ENCODE measurements around the gene ZC3H18. TPM values are rescaled to one million over a fixed set of nuclear protein-coding genes. Genes with fewer than 3 reads are reported as not detected.
"Not testable (repeated sequence)": the region's sequence is repeated elsewhere in the genome, so short reads cannot be mapped to it uniquely, and the experiment has no call there.

The ZC3H18 gene
- total RNA-seq, 2 donors from 2014 or later = 23.1 to 25.3 TPM

DNA sequence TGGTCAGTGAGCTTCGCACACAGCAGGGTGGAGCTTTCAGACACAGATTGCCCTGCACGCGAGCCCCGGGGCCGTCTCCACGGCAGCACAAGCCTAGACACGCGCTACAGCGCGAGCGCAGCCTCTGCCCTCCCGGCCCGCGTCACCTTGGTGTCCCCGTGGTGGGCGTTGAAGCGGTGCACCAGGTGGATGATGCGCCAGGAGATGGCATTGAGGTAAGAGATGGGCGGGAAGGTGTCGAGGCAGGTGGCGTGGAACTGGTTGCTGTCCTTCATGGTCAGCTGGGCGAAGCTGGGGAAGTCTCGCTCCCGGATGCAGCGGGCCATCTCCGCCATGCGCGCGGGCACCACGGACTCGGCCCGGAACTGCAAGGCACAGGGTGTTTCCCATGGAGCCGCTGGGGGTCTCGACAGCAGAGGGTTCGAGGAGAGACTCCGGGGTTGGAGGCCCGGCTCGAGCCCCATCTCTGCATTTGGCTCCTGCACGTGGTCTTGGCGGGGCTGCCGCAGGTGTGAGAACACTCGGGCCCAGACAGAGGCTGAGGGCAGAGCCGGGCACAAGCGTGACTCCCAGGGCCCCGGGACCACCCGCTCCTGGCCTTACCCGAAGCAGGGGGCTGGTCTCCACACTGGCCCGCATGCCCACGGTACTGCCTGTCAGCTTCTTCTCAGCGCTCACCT, 85.0 kb downstream of the ZC3H18 start:
- DNase-seq = no peak
- no peak for ATAC-seq
- intact Hi-C loops (cut with DNase I) = no loop called here

DNA sequence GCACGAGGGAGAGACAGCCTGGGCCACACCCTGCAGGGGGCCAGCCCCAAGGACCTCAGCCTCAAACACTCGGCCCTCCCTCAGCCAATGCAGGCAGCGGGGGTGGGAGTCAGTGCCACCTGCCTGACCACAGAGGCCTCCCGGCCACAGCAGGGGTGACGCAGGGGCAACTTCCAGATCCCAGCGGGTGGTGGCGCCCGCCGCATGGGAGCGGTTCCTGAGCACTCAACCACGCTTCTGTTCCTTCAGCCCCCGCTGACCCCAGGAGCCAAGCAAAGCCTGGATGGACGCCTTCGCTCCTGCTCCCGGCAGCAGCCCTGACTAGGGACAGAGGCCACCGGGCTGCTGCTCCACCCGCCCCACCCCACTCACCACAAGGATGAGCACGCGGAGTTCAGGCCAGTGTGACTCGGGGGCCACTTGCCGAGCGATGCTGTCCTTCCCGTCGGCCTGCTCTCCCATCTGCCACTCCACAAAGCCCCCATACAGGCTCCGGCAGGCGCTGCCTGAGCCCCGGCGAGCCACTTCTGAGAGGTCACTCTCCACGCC, 85.6 kb downstream of the ZC3H18 start:
- ATAC-seq (no peak), DNase-seq (no peak)
- intact Hi-C loops (cut with DNase I) = no loop called here

DNA sequence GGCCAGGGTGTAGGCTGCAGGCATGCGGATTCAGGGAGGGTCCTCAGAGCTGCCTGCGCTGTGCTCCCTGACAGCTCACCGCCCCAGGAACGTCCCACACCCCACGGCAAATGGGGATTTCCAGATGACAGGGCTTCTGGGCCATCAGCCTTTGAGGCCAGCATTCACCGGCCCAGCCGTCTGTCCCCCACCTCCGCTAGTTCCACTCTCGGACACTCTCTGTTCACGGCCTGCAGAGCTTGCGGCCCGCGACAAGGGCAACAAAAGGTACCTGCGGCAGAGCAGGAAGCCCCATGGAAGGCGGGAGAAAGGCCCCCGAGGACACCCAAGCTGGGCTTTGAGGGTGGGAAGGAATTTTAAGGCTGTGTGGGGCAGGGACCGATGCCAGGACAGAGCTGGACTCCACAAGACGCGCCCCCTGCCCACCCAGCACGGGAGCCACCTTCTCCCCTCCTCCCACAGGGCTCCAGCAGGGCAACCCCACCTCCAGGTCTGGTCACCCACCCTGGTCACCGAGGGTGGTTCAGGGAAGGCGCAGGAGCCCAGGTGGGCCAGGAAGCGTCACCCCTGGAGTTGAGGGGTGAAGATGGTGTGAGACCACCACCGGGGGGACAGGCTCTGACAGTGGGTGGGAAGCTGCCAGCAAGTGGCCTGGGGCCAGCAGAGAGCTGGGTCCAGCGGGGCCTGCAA, 86.2 kb downstream of the ZC3H18 start:
- DNase-seq = no peak
- intact Hi-C loops (cut with DNase I) = no loop called here
- ATAC-seq = no peak

DNA sequence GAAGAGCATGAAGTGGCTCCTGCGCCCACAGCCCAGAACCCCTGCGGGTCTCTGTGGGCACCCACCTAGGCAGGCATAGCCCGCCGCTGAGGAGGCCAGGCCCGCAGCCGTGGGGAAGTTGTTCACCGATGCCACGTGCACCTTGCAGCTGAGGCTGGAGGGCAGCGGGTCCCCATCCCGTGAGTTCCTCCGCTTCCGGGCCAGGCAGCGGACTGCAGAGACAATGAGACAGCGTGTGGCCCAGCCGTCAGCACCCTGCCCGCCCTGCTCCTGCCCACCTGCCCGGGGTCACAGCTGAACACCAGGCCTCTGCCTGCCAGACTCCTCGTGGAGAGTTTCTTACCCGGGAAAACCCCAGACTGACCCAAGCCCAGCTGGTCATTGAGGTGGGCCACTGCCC, 87.2 kb downstream of the ZC3H18 start:
- no peak for ATAC-seq
- DNase-seq = no peak
- intact Hi-C loops (cut with DNase I) = no loop called here

DNA sequence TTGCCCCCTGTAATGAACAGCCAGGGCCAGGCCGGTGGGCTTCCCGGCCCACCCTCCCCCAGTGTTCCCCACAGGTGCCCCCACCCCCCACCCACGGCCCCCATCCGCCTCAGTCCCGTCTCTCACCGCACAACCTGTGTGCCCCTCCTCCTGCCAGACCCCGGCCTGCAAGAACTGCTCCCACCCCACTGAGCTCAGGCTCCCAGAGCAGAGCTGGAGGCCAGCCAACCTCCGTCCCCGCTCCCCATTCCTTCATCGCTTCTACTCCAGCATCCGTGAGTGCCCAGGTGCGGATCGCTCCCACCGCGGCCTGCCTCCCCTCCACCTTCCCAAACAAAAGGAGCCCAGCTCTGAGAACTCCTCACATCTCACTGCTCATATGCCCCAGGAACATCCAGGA, 88.5 kb downstream of the ZC3H18 start:
- no peak for ATAC-seq
- no peak for DNase-seq
- intact Hi-C loops (cut with DNase I) = no loop called here

DNA sequence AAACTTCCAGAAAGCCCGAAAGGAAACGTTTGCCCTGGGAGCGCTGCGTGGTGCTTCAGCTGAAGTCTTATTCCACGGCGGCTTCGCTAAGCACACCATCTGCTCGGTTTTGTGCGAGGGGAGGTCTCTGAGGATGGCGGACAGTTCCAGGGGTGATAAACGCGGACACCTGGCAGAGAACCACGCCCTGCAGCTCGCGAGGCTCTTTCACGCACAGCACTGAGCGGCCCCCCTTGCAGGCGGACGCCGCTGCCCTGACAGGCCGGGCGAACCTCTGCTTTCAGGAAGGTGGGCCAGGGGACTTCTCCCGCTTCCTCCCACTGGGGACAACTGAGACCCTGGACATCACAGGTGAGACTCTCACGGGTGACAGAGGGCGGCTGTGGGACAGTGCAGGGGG, 89.0 kb downstream of the ZC3H18 start:
- ATAC-seq (no peak), DNase-seq (no peak)
- intact Hi-C loops (cut with DNase I) = no loop called here

DNA sequence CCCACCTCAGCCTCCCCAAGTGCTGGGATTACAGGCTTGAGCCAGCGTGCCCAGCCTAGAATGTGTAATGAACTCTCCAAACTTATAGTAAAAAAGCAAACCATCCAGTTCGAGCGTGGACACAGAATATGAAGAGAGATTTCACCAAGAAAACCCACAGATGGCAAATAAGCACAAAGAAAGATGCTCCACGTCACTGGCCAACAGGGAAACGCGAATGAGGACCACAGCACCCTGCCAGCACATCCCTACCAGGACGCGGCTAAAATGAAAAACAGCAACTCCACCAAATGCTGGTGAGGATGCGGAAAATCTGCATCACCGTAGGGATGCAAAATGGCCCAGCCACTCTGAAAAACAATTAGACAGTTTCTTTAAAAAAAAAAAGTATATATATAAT, 91.3 kb downstream of the ZC3H18 start:
- DNase-seq (no peak), ATAC-seq (no peak)
- intact Hi-C loops (cut with DNase I) = no loop called here

DNA sequence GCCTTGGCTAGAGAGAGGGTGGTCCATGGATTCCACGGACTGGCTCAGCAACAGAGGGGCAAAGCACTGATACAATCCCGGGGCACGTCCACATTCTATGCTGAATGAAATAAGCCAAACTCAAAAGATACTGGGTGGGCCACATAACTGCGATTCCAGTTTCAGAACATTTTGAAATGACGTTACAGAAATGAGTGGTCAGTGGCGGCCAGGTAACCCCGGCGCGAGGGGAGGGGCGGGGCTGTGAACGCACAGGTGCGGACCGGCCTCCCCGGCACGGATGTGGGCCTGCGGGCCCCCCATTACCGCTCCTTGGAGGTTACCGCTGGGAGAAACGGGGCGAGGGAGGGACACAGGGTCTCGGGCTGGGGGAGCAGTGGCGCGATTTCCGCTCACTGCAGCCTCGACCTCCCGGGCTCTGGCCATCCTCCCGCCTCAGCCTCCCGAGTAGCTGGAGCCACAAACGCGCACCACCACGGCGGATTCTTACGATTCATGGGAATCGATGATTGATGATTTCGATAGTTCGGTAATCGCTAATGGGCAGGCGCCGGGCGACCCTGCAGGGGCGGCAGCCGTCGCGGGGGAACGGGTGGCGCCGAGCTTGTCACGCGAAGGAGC, 92.1 kb downstream of the ZC3H18 start:
- no peak for DNase-seq
- intact Hi-C loops (cut with DNase I) = no loop called here
- ATAC-seq = peak in 1 of 2 donors; percentile 0

DNA sequence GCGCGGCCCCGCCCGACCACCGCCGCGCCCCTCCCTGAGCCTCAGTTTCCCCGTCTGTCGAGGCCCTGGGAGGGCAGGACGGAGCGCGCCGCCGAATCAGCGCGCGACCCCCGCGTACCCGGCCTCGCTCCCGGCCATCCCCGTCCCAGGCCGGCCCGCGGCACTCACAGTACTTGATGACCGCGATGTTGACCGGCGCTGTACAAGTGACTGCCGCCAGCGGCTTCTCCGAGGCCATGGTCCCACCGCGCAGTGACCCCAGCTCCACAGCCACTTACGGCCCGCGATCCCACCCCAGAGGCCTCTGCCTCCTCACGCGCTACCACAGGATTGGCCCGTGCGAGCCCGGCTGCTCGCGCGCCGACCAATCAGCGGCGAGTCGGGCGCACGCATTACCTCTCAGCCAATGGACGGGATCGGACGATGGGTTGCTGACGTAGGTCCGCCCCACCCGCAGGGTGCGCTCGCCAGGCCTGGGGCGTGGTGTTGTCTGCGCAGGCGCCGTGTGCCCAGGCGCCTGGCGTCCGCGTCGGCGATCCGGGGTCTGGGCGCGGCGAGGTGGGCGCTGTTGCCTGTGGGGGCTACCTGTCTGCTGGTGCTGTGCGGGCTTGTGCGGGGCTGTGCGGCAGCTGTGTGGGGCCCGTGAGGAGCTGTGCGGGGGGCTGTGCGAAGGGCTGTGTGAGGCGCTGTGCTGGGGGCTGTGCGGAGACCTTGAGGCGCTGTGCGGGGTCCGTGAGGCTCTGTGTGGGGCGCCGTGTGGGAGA, 92.8 kb downstream of the ZC3H18 start, which contains the start of gene MVD:
TSS of gene MVD (minus strand) at position 249 of the 764 bp plus-strand sequence. CDS start at position 238, 11 bp downstream.
- ATAC-seq (peak; percentile 99), DNase-seq (peak; percentile 98)
- intact Hi-C loops (cut with DNase I) = no loop called here

DNA sequence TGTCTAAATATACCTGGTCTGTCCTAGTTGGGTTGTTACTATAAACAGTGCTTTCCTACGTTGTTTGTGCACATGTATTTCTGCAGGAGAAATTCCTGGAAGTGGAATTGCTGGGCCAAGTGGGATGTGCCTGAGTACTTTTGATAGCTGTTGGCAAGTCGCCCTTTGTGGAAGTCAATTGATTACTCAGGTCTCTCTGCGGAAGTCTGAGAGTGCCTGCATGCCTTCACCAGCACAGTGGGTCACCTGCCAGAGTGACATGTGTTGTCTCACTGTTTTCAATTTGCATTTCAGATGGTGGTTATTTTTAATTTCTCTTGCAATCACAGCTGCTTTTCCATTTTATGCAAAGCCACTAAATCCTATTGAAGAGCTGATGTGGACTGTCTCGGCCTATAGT, 94.9 kb downstream of the ZC3H18 start:
- intact Hi-C loops (cut with DNase I) = no loop called here
- ATAC-seq (no peak), DNase-seq (no peak)

DNA sequence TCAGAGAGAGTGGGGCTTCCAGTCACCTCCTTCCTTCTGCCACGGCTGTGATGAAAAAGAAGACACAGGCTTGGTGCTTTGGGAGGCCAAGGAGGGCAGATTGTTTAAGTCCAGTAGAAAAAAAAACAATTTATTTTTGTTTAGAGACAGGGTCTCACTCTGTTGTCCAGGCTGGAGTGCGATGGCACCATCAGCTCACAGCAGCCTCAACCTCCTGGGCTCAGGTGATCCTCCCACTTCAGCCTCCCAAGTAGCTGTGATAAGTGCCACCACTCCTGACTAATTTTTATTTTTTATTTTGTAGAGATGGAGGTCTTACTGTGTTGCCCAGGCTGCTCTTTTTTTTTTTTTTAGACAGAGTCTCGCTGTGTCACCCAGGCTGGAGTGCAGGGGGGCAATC, 95.4 kb downstream of the ZC3H18 start:
- ATAC-seq = no peak
- no peak for DNase-seq
- intact Hi-C loops (cut with DNase I) = no loop called here

DNA sequence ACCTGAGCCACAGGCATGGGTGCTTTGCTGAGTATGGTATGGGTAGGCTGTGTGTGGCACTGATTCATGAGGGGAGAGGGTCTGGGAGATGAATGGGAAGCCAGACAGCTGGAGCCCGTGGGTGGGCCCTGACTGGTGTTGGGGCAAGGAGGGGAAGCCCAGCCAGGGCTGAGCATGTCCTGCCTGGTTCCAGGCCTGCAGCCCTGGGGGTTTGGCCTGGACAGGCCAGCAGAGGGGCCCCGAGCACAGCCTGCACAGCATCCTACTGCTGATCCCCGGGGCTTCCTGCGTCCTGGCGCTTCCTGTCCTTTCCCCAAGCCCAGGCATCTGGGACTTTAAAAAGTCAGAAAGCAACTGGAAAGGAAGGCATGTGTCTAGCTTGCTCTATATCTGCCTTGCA, 97.3 kb downstream of the ZC3H18 start:
- DNase-seq (no peak), ATAC-seq (no peak)
- intact Hi-C loops (cut with DNase I) = no loop called here

DNA sequence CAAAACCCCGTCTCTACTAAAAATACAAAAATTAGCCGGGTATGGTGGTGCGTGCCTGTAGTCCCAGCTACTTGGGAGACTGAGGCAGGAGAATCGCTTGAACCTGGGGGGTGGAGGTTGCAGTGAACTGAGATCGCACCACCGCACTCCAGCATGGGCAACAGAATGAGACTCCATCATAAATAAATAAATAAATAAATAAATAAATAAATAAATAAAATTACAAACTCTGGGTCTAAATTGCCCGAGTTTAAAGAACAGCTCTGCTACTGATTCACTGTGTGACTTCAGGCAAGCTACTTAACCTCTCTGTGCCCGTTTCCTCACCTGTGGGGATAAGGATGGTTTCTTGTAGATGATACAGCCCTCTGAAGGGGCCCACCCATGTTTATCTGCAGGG, 99.3 kb downstream of the ZC3H18 start:
- ATAC-seq; intact Hi-C loops (cut with DNase I); DNase-seq: not testable (repeated sequence)

DNA sequence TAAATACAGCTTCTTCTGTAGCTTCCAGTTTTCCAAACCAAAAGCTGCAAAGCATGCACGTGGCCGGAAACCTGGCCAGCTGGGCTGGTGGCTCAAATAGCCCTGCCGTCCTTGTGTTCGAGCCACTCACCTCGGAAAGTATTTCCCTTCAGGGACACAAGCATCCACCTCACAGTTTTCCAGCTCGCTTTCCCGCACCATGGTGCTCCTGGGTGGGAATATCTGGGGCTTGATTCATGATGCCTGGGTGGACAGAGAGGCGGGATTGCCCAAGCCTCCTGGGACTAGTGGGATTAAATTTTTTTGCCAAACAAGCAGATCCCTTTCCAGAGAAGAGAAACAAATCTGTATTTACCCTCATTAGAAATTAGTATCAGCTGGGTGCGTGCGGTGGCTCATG, 99.8 kb downstream of the ZC3H18 start:
- DNase-seq = no peak
- intact Hi-C loops (cut with DNase I) = no loop called here
- ATAC-seq = no peak

DNA sequence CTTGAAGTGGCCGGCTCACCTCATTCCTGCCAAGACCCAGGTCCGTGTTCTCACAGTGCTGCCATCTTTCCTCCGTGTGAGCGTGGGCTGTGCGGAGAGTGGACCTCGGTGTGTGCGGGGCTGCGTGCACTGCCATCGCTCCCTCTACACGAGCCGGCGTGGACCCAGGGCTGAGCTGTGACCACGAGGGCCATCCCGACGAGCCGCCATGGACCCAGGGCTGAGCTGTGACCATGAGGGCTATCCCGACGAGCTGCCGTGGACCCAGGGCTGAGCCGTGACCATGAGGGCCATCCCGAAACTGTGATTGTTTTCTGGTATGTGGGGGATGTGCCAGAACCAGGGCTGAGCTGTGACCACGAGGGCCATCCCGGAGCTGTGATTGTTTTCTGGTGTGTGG, 101.6 kb downstream of the ZC3H18 start:
- intact Hi-C loops (cut with DNase I) = no loop called here
- DNase-seq (no peak), ATAC-seq (no peak)

DNA sequence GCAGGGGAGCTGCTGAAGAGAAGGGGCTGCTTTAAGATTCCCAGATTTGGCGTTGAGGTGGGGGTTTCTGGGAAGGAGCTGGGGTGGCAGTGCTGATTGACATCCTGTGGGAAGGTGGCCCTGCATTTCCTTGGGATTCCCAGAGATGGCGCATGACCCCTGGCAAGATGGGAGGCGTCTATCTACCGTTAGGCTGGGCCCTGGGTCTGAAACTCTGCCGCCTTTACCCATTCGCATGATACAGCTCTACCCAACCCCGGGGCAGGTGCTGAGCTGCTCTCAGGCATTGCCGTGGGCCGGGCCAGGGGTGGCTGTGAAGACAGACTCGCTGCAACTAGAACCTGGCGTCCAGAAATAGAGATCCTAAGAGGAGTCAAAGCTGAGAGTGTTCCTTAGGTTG, 102.6 kb downstream of the ZC3H18 start:
- DNase-seq = no peak
- intact Hi-C loops (cut with DNase I) = no loop called here
- ATAC-seq = no peak

DNA sequence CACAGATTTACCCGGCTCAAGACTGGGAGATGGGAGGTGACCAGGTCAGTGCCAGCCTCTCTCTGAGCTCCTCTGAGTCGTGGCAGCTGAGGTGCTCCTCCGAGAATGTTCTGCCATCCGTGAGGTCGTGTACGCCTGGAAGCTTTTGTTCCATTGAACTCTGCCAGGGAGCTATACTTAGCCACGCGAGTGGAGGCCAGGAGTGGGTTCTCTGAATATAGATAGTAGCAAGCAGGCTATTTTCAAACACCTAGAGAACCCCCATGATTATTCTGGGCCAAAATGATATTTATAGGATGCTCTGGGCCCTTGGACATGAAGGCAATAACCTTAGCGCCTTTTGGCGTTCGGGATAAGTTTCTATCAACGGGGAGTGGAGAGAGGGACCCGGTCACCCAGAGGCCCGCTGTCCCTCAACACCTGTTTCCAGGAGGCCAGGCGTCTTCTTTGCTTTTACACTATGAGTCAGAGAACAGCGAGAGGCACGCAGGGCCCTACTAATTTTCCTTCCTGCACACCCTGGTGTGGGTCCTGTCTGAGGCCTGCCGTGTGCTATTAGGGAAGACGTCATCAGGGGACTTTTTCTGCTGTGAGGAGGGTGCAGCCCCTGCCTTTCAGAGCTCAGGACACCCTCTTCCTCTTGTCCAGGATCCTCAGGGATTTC, 103.6 kb downstream of the ZC3H18 start:
- DNase-seq (no peak), ATAC-seq (peak; percentile 44 to 78)
- intact Hi-C loops (cut with DNase I) = no loop called here

DNA sequence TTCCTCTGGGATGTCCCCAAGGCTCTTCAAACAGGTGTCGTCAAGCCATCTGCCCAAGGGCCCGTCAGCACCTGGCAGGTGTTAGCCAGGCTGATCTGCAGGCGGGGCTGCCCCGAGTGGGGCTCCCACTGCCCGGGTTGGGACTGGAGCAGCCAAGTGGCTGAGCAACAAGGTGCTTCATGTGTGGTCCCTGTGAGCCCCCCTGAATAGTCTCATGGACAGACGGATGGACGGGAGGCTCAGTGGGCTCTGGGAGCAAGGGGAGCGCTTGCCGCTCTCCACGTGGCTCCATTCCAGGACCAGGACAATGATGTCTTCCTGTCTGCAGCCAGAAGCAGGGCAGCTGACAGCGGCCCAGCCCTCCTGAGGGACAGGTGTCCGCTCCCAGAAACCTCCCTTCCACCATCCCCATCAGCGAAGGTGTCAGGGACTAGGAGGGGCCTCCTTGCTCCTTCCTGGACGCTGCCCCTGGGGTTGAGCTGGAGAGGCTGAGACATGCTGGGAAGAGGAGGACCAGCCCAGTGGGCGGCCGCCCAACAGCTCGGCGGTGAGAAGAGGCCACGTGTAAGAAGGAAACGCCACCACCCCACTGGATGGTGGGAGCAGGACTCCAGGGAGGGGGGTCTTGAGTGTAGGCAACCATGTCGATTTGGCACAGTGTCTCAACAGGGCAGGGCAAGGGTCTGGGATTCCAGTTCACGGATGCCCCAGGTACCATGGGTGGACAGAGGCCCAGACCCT, 106.5 kb downstream of the ZC3H18 start:
- no peak for ATAC-seq
- no peak for DNase-seq
- intact Hi-C loops (cut with DNase I) = no loop called here

Measured in left cardiac atrium (tissue), 4 donors.